SK-N-MC (cell line): ENCODE results near the gene DISP2.

ENCODE experiments used
- EZH2 ChIP-seq: fragments of 200-600 bp; sonication (generic); IDR thresholded peaks from one replicate; pipeline ENCODE4 v1.6.1; 2017; ENCODE audit warnings: antibody characterized with exemption
- POLR2AphosphoS5 ChIP-seq: IDR thresholded peaks from 2 replicates; pipeline ENCODE4 v1.6.1; 2012; ENCODE audit warnings: mild to moderate bottlenecking, low read depth, low read length, borderline replicate concordance

GRCh38 chr15:40349163-40349562, 8.9 kb upstream of the DISP2 start:
- no peak for TF ChIP-seq EZH2
- TF ChIP-seq POLR2AphosphoS5, result no peak
